GM21360 (cell line): ENCODE measurements around the gene SASH1.

Experiments
- ATAC-seq: cut with Tn5 transposase; IDR thresholded peaks from one replicate; pipeline ENCODE4 v1.9.1; 2021; ENCODE audit warnings: mild to moderate bottlenecking, moderate library complexity; ENCODE audit not compliant: unreplicated experiment

The SASH1 gene

DNA sequence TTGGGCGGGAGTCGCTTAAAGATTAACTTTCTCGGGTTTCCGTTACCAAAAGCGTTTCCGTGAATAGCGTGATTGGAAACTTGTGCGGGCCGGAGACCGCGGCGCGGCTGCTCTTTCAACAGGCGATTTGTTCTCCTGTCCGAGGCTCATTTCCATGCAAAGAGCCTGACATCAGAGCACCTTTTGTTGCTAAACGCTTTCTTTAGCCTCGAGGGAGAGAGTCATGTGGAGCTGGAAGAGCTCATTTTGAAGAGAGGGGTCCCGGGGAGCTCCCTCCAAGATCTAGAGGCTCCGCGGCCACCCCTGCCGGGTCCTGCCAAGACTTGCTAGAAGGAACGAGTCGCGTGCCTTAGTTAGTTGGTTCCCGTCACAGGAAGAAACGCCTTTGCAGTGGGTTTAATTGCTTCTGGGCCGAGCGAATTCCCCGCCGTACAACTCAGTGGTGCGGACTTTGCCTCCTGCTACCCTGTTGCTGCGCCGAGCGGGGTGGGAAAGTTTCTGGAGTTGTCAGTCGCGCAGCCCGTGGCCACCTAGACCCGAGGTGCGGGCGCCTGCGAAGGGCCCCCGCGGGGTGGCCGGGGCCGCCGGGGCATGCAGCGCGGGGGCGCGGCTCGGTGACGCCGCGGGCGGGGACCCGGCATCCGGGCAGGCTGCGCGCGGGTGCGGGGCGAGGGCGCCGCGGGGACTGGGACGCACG, at the start of gene SASH1:
SASH1 (plus strand) TSS at position 489 of the 697 bp plus-strand sequence. CDS start 230 bp downstream, outside the sequence.
- no peak for ATAC-seq

DNA sequence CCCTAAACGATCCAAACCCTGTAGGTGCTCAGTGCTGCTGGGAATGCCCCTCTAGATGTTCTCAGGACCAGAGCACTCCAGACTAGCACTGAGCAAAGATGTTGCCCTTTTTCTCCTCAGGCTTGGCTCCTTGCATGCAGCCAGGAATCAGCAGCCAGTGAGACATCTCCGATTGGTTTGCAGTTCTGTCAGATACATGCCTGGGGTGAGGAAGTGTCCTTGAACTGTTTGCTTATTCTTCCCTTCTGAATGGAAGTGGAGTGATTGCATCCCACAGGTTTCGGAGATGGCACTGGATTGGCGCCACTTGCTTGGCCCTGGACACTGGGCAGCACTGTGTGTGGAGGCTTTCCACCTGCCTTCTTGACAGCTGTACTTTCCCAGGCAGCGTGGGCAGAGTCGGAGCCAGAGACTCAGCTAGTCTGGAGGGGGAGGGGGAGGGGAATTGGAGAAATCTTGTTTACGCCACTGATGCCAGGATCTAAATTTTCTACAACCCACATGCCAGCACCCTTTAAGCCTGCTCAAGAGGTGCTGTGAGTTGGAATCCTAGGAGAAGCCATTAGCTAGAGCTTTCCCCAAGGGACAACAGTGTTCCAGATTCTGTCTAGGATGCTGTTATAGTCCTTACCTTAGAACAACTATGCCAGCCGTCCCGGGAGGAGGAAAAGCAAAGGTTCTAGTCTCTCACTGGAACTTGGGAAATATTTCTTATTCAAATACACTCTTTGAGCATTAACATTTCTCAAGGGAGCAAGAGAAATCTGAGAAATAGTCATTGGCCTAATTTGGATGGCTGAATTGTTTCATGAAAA, 49.2 kb upstream of the SASH1 start:
- ATAC-seq: no peak

DNA sequence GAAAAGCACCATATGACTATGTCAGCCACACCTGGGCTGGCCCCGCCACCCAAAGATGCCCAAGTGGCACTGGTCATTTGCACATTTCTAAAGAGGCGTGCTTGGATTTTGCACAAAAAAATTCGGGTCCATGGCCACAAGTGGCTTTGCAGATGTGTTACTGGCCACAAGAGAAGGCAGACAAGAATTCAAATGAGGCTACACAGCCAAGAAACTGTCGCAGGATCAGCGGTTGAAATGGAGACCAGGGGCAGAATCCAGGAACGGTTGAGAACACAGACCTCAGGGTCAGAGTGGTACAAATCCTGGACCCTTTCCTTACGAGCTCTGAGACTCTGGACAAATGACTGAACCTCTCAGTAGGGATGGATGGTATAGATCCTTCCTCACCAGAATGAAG, 48.6 kb upstream of the SASH1 start:
- ATAC-seq: no peak

DNA sequence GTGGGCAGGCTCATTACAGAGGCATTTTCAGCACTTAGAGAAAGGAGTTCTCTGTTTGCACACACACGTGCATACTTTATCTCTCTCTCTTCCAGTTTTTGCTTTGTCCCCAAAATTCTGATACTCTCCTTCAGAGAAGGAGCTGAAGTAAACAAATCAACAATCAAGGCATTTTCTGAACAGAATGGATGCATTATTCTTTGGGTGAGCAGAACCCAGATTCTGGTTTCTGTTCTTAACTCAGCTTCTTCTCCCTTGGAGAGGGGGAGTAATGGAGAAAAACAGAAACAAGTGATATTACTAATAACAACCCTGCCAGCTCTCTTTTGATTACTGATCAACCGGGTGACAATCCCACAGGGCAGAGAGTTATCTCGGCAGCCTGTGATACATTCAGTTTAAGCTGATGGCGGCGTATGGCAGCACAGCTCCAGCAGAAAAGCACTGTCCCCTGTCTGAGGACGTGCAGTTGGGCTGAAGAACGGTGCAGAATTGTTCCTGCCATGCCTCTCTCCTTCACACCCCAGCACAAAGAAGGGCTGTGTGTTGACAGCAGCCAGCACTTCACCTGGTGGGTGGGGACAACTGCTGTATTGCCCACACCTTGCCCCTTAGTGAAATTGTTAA, 47.3 kb upstream of the SASH1 start:
- no peak for ATAC-seq

DNA sequence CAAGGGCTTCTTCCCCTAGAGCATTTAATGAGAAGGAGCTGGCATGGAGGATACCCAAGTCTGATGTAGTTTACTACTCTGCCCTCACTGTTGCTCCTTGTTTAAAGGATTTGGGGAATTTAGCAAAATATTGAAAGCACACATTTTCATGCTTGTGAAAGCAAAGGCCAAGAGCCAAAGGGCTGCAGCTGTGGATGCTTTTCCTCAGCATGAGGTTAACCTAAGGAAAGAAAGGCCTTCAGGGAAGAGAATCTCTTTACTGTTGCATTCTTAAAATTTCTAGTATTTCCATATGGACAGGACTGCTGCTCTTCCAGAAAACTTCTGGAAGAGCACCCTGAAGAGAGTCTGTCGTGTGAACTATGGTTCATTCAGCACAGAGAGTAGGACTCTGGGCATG, 45.9 kb upstream of the SASH1 start:
- no peak for ATAC-seq

DNA sequence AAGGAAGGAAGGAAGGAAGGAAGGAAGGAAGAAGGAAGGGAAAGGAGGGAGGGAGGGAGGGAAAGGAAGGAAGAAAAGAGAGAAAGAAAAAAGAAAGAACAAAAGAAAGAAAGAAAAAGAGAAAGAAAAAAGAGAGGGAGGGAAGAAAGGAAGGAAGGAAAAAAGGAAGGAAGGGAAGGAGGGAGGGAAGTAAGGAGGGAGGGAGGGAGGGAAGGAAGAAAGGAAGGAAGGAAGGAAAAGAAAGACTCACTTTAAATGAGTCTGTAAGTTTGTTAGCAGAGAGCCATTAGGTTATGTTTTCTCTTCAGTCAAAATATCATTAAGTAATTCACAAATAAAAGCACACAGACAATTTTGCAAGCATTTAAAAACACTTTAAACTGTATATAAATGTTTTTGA, 44.0 kb upstream of the SASH1 start:
- no peak for ATAC-seq

DNA sequence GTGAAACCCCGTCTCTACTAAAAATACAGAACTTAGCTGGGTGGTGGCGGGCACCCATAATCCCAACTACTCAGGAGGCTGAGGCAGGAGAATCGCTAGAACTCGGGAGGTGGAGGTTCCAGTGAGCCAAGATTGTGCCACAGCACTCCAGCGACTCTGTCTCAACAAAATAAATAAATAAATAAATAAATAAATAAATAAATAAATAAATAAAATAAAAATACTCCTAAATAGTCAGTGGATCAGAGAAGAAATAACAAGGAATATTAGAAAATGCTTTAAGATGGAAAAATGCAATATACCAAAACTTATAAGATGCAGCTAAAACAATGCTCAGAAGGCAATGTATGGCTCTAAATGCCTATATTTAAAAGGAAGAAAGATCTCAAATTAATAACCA, 39.0 kb upstream of the SASH1 start:
- no peak for ATAC-seq

DNA sequence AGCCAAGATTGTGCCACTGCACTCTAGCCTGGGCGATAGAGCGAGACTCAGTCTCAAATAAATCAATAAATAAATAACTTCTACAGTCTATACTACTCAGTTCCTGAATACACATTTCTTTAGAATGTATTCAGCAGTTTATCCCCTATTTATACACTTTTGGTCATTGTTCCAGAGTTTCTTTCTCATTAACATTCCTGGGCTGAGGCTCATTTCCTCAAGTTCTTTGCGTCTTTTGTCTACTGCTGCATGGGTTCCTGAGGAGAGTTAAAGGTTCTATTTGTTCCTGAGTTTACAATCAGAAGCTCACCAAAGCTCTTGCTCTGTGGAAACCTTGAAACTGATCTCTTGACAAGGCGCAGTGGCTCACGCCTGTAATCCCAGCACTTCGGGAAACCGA, 37.7 kb upstream of the SASH1 start:
- ATAC-seq: no peak

DNA sequence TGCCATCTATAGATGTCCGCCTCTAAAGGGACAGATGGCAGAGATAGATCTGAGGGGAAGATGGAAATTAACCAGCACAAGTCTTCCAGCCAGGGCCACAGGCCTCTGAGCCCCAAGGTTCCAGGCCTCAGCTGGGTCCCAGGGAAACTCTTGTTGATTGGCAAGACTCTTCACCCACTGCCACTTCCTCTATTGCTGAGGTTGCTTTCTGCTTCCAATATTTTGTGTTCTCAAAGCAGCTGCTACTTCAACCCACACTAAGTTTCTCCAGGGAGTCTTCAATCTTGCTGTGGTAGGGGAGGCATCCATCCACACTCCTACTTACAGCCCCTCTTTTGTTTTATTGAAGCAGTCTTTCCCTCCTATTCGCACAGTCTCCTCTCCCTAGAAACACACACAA, 36.4 kb upstream of the SASH1 start:
- ATAC-seq: no peak

DNA sequence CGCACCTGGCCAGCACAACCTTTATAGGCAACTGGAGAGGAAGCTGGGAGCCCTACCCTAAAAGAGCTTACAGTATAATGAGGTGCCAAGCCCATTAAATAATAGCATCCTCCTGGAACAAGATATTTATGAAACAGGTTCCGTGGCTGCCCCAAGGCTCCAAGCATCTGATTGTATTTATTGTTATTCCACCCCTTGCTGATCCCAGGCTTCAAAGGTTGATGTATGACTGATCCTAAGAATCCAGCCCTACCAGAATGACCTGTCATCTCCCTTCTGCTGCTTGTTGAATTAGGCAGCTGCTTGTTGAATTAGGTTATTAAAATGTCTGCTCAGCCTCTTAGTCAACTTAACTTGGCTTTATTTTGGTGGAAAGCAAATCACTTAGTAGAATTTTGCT, 35.2 kb upstream of the SASH1 start:
- no peak for ATAC-seq

DNA sequence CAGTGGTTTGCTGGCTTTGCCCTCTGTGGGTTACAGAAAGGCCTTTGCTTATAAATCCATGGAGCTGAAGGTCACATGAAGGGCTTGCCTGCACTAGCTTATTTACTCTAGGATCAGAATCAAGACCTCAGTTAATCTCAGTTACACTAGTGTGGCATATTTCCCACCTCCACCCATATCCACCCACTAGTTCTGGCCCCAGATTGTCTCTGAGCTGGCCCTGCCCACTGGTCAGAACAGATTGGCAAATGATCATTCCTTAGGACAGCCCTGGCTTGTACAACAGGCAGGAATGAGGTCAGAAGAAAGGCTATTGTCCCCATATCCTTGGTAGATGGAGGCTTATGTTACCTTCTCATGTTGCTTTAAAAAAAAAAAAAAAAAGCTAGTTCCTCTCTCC, 33.3 kb upstream of the SASH1 start:
- ATAC-seq: no peak

DNA sequence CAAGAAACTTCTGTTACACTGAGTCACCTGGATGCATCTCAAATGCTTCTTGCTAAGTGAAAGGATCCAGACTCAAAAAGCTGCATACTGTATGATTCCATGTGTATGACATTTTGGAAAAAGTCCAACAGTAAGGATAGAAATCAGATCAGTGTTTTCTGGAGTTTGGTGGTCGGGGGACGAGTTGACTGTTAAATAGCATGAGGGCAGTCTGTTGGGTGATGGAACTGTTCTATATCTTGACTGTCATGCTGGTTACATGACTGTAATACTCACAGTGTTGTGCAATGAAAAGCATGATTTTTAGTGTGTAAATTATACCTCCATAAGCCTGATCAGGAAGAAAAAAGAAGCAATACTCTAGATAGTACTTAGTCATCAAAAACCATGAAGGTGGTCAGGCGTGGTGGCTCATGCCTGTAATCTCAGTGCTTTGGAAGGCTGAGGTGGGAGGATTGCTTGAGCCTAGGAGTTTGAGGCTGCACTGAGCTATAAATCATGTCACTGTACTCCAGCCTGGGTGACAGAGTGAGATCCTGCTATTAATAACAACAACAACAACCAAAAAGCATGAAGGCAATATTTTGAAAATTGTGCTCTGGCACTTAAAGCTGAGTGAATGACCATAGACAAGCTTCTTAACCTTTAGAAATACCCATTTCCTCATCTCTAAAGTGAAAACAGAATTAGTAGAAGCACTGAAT, 30.5 kb upstream of the SASH1 start:
- ATAC-seq: no peak

DNA sequence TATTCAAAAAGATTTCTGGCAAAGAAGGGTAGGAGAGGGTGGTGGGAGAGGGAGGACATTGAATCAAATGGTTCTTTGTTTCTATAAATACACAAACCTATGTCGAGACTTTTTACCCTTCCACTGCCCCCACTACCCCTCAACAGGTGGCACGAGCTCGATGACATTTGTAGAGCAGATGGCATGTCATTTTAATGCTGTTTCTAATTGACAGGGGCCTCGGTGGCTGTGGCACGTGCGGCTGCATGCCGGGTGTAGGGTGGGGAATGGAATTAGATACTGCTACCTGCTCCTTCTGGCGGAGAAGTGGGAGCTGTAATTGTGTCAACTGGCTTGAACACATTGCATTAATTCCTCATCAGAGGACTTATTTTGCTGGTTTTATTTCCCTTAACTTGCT, 29.1 kb upstream of the SASH1 start:
- ATAC-seq: no peak

DNA sequence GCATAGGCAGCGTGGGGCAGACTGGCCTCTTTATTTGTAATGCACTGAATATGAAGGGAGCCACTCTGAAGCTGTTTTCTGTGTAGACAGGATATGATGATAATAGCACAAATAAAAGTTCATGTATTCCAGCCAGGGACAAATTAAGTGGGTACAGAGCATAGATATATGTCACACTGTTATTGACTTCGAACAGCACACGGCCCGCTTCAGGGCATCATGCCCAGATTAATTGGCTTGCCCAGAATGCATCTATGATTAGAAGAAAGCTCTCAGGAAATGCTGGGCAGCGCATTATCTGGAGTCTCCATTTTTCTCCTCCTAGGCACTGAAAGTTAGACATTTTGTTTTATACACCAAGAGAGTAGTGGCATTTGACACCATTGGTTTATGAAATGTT, 26.3 kb upstream of the SASH1 start:
- ATAC-seq: no peak

DNA sequence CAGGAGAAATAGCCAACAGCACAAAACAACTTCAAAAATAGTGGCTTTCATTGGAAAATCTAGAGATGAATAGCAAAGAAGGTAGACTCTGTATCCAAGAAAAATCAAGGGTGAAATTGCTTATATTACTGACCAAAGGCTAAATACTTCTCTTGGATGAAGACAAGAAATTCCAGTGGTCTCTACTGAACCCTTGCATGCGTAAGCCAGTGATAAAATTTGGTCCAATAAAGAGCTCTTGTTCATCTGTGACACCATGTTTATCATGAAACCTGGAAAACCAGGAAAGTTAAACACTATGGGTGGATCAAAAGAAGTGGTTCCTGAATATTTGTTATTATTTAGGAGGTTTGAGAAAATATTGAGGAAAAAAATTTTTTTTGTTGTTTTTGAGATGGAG, 25.6 kb upstream of the SASH1 start:
- no peak for ATAC-seq

DNA sequence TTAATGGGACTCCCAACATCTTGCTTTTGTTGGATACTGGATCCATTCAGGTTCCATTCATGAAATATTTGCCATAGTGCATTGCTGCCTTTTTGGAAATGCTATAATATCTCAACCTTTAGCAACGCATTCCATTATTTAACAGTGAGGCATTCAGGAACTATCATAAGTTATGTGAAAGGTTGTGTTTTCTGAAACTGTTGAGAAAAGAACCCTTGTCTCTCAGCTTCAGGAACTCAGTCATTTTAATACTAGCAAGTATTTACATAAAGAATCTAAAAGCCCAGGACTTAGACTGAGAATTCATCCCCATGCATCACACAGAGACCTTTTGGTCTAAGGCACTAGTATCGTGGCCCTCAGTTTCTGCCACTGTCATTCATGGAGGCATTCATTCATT, 24.9 kb upstream of the SASH1 start:
- no peak for ATAC-seq

DNA sequence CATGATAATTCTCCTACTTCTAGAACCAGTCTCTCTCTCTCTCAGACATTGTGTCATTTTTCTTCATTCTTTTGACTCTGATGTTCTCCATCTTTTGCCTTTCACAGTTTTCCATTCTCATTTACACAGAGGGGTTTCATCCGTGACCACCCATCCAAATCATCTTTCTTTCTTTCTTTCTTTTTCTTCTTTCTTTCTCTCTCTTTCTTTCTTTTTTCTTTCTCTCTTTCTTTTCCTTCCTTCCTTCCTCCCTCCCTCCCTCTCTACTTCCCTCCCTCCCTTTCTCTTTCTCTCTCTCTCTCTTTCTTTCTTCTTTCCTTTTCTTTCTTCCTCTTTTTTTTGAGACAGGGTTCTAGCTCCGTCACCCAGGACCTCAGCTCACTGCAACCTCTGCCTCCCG, 19.9 kb upstream of the SASH1 start:
- no peak for ATAC-seq

DNA sequence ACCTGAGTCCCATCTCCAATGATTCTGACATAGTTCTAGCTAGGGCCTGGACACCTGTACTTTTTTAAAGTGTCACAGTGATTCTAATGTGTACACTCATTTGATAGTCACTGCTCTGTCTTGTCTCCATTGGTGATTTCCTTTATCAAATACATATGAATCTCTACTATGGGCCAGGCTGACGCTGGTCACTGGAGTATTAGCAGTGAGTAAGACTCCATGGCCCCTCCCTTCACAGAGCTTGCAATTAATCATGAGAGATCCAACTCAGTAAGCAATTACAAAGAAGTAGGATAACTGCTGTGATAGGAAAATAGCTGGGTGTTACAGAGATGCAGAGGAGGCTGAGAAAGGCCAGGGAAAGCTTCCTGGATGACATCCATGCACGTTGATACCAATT, 19.3 kb upstream of the SASH1 start:
- ATAC-seq: no peak

DNA sequence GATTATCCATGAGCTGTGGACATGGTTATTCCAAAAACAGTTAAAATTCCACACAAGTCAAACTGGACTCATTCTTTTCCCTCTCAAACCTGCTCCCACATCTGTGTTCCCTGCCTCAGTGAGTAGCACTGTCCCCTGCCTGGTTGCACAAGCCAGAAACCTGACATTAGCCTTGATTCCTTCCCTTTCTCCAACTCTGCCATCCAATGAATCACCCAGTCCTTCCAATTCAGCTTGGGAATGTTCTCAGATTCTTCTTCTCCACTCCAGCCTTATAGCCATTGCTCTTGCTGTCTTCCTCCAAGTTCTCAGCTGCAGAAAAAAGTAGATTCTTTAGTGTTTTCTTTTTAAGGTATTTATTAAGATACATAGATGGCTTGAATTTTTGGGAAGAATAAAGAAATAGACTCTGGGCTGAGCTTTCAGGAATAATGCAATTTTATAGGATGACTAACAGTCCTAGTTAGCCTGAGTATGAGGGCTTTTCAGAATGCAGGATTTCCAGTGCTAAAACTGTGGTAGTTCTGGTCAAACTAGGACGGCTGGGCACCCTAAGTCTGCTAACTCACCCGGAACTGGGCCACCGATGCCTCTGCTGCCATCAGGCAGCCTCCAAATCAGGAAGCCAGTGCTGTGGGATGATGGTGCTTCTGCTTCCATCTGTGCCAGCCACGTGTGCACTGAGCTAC, 18.2 kb upstream of the SASH1 start:
- ATAC-seq: no peak

DNA sequence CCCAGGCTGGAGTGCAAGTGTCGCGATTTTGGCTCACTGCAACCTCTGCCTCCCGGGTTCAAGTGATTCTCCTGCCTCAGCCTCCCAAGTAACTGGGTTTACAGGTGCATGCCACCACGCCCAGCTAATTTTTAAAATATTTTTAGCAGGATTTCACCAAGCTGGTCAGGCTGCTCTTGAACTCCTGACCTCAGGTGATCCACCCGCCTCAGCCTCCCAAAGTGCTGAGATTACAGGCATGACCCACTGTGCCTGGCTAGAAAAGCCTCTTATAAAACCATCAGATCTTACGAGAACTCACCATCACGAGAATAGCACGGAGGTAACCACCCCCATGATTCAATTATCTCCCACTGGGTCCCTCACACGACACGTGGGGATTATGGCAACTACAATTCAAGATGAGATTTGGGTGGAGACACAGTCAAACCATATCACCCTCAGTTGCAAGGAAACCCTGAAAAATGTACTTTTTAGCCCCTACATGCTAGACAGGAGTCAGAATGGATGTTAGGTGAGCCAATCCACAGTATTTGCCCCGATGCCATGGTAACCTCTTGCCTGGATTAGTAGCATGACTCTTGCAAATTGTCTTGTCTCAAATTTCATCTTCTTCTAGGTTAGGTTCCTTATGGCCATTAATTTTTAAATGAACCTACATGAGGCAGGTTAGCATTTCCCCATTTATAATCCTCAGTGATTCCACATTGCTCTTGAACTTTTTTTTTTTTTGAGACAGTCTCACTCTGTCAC, 17.1 kb upstream of the SASH1 start:
- no peak for ATAC-seq
